NCI-H524 (cell line): ENCODE results near the gene LIN37.
"Not testable (repeated sequence)": the region's sequence is repeated elsewhere in the genome, so short reads cannot be mapped to it uniquely, and the experiment has no call there.

ENCODE experiments used
- DNase-seq, 2 experiments: peaks; one replicate each; lab custom pipeline; 2025; lab: John Stamatoyannopoulos, UW

The LIN37 gene

DNA sequence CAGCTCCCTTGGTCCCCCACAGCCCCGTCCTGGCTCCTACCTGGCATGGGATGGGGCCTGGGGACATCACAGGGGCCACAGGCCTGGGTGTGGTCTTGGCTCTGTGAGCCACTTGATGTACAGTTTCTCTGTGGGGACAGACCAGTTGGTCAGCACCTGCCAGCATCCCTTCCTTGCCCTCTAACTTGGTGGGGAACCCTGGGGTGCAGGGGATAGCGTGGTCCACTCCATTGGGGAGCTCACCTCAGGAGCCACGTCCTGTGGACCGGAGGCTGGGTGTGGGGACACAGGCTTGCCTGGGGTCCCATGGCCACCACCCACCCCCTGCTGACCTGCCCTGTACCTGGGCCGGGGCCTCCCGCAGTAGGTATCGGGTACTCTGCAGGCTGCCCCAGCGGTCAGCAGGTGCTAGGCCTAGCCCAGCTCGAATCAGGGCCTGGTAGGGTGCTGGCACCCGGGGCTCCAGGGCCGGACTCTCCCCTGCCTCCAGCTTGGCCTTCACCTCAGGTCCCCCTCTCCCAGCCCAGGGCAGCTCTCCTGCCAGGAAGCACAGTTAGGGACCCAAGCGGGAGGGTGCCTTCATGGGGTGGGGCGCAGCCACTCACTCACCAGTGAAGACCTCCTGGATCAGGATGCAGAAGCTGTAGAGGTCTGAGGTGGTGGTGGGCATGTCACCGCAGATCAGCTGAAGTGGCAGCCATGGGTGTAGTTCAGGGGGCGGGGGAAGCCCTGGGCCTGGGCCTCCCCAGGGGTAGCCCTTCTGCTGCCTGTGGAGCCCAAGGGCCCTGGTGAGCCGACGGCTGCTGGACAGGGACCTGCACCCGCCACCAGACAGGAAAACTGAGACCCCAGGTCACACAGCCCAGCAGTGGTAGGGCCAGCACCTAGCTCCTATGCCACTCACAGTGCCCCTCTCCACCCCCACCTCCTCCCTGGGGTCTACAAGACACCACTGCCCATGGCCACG is 41.9 kb downstream of the LIN37 start:
- no peak for DNase-seq

DNA sequence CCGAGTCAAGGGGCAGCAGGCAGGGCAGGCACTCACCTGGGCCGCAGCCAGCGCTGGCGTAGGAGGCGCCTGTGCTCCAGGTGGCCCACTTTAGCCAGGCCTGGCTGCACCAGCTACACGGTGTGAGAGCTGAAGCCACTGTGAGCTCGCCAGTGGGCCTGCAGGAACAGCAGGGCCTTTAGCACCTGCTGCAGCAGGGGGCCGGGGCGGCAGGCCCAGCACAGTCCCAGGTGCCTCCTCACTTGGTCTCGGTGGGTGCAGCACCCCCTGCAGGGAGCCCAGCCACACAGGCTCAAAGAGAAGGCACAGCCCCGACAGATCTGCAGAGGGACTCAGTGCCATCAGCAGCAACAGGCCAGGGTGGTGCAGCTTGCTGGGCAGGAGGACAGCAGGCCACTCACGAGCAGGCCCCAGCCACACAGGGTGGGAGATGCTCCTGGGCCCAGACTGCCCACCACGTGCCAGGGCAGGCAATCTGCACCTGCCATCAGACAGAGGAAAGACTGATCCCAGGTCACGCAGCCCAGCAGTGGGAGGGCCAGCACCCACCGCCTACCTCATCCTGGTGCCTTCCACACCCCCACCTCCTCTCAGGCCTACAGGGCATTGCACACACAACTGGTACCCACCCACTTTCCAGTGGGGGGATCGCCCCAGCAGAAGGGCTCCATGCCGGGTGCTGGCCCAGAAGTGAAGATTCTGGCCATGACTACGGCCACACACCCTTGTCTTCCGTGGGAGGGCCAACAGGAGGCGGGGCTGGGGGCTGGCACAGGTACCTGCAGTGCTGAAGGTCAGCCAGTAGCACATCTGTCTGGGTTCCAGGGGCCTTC is 42.8 kb downstream of the LIN37 start:
- peak in 1 of 2 experiments; percentile 27 for DNase-seq

DNA sequence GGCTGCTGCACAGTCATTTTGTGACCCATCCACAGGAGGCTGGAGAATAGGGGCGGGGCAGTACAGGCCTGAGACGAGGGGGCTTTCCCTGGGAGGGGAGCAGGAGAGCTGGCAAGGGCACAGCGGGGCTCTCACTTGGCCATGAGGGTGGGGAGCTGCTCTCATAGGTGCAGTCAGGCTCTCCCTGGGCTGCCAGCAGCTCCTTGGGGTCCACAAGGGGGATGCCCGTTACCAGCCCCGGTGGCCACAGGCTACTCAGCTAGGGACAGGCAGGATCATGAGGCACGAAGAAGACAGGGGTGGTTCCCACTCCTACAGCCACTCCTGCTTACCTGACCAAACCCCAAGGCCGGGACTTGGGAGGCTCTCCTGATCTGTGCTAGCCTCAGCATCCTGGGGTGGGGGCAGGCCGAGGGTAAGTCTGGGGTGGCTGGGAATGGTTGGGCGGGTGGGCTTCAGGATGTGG is 43.5 kb downstream of the LIN37 start:
- no peak for DNase-seq

DNA sequence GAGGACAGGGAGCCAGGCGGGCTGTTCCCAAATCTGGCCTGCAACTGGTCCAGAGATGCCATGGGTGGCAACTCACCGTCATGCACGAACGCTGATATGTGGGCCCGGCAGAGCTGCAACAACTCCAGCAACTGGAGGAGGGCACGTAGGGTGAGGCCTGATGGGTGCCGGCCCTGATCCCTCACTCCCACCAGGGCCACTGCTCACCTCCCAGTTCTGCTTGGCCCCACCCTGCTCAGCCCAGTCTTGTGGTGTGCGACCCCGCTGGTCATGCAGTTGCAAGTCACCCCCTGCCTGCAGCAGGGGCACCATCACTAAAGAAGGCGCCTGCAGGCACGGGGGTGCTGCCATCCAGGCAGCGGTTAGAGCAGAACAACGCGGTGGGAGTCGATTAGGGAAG is 43.9 kb downstream of the LIN37 start:
- DNase-seq = no peak

DNA sequence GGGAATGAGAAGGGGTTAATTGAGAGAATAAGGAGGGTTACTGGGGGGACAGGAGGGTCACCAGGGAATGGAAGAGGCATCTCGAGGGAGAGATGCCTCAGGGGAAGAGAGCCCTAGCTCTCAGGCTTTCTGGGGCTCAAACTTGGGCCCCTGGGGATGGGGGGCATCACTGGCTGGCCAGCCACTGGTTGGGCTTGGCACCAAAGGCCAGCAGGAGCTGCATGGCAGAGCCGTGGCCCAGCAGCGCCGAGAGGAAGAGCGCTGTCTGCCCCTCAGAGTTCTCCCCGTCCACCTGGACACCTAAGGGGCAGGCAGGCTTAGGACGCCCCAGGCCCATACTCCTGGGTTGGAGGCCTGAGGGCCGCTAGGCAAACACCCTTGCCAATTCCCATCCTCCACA is 44.5 kb downstream of the LIN37 start:
- DNase-seq = no peak

DNA sequence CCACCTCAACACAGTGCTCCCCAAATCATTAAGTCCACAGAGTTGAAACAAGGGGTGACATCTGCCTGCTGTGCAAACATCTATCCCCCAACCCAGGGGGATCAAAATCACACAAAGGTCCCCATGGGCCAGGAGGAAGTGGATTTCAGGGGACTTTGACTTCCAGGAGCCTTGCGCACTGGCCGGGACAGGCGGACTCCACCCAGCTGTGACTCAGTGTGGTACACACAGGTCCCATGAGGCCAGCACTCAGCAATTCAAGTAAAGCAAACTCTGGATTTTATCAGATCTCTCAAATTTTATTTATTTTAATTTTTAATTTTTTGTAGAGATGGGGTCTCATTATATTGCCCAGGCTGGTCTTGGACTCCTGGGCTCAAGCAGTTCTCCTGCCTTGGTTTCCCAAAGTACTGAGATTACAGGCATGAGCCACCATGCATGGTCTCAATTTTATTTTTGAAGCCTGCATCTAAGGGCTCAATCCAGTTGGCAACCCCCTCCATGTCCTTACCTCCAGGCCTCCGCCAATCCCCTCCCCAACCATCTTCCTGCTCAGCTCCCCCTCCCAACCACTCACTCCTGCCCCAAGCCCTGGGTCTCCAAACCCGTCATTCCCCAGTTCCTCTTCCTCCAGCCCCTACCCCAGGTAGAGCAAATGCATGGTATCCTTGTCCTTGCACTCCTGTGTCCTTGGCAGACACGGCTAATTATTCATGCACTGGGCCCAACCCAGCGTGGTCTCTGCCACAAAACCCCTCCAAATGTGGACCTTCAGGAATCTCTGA is 45.2 kb downstream of the LIN37 start:
- DNase-seq = no peak

DNA sequence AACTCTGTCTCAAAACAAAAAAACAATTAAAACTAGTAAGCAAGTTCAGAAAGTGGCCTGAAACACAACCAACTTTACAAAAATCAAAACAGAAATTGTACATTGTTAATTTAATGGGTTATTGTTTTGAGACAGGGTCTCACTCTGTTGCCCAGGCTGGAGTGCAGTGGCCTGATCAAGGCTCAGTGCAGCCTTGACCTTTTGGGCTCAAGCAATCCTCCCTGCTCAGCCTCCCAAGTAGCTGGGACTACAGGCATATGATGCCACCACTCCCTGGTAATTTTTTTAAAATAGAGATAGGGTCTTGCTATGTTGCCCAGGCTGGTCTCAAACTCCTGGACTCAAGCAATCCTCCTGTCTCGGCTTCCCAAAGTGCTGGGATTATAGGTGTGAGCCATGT is 47.2 kb downstream of the LIN37 start:
- not testable (repeated sequence) for DNase-seq

DNA sequence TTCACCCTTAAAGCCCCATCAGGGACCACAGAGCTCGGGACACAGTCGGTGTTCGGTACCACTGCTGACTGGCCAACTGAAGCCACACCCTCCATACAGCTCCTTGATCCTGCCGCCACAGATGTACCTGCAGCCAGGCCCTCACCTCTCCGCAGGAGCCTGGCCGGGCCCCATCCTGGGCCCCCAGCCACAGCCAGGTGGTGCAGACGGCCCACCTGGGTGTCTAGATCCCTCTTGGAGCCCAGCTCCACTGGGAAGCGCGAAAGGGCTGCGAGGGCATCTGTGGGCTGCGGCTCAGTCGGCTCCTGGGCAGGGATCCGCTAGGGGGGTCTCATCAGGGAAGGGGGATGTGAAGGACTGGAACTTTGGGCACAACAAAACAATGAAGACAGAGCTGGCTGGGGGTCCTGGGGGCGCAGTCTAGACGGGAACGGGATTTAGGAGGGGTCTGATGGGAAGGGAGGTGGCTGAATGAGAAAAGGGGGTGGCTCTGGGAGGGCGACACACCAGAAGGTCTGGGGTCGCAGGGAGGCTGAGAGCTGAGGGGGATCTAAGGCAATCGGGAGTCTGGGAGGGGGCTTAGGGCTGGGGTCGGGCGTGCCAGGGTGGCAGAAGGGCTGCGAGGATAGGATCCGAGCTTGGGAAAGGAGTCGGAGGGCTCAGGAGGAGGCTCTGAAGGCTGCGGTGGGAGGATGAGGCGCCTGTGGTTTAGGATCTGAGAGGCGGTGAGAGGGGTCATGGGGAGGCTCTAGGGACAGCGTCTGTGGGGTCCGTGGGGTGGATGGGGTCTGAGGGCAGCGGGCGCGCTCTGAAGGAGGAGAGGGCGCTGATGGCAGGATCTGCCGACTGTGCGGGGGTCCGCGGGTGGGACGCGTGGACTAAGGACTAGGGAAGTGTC is 48.5 kb downstream of the LIN37 start:
- no peak for DNase-seq

DNA sequence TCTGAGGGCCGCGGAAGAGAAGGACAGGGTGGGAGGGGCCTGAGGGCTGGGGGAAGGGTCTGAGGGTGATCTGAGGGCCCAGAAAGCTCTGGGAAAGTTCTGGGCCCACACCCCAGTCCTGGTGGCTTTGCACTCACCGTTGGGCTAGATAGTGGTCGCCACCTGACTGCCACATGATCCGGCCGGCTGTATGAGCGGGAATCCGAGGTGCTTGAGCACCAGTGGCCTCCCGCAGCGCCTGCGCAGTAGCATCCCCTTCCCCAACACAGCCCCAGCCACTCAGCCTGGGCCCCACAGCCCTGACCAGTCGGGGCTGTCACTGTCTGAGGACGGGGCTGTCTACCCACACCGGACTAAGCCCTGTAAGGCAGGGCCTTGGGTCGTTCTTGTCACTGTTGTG is 49.3 kb downstream of the LIN37 start:
- no peak for DNase-seq

DNA sequence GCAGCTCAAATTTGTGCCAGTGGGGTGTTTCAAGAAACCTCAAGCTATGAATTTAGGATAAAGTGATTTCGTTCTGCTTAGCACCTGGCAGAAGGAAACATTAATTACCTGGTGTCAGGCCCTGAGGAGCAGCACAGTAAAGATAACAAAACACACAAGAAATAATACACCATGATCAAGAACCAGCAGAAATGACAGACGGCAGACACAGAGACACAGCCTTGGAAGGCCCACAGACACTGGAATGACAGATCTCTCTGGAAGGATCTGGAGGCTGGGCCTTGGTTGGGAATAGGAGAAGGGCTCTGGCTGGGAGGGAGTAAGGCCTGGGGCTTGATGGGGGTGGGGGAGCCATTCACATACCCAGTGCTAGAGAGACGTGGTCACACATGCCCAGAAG is 53.5 kb downstream of the LIN37 start:
- DNase-seq = no peak
